ENCODE measurements around the gene FREM1. TPM values are rescaled to one million over a fixed set of nuclear protein-coding genes. Genes with fewer than 3 reads are reported as not detected.

The FREM1 gene
- total RNA-seq, 1 donor from 2014 or later = not detected

DNA sequence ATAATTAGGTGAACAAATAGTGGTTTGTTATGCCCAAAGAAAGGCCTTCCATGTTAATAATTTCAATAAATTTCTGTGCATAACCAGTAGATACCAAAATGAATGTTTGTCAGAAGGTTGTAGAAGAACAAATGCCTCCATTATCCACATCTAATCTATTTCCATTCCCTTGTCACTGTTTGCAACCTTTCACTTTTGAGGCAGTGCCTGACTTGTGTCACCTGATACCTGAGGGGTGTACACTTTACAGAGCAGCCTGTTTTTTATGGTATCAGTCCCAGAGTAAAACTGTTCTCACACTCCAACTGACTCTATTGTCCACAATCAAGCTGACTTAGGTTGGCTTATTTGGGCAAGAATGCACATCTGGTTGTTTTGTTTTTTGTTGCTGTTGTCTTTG is 40.1 kb downstream of the FREM1 start:
- Mint-ChIP-seq H3K4me1 (no peaks in the 10 kb centered on the region), H3K9me3 (no peaks in the 10 kb centered on the region), H3K27ac (no peak overlapping the region), H3K27me3 (no peaks in the 10 kb centered on the region), H3K36me3 (ENCODE audit: low read depth) (no peaks in the 10 kb centered on the region), H3K4me3 (no peak overlapping the region)
- DNase-seq = no peak
- ChIA-PET CTCF (no interaction called here), POLR2A (no interaction called here)
- intact Hi-C loops (cut with micrococcal nuclease) = no loop called here
- TF ChIP-seq, protein P1, sequence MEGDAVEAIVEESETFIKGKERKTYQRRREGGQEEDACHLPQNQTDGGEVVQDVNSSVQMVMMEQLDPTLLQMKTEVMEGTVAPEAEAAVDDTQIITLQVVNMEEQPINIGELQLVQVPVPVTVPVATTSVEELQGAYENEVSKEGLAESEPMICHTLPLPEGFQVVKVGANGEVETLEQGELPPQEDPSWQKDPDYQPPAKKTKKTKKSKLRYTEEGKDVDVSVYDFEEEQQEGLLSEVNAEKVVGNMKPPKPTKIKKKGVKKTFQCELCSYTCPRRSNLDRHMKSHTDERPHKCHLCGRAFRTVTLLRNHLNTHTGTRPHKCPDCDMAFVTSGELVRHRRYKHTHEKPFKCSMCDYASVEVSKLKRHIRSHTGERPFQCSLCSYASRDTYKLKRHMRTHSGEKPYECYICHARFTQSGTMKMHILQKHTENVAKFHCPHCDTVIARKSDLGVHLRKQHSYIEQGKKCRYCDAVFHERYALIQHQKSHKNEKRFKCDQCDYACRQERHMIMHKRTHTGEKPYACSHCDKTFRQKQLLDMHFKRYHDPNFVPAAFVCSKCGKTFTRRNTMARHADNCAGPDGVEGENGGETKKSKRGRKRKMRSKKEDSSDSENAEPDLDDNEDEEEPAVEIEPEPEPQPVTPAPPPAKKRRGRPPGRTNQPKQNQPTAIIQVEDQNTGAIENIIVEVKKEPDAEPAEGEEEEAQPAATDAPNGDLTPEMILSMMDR (IDR thresholded peaks at IDR 0.05) = no peak
- no peak for ATAC-seq (ENCODE audit: low read depth)

GRCh38 chr9:14869671-14870070 is 40.6 kb downstream of the FREM1 start:
- CTCF ChIA-PET = no interaction called here
- TF ChIP-seq, protein P1 (IDR thresholded peaks at IDR 0.05) = no peak
- no peak for DNase-seq
- ATAC-seq (ENCODE audit: low read depth) = no peak
- H3K4me1 Mint-ChIP-seq = no peaks in the 10 kb centered on the region
- POLR2A ChIA-PET = no interaction called here
- H3K36me3 Mint-ChIP-seq (ENCODE audit: low read depth) = no peaks in the 10 kb centered on the region
- no peak overlapping the region for H3K4me3 Mint-ChIP-seq
- no peak overlapping the region for H3K27ac Mint-ChIP-seq
- H3K9me3 Mint-ChIP-seq = no peaks in the 10 kb centered on the region
- H3K27me3 Mint-ChIP-seq = no peaks in the 10 kb centered on the region
- intact Hi-C loops (cut with micrococcal nuclease) = no loop called here

DNA sequence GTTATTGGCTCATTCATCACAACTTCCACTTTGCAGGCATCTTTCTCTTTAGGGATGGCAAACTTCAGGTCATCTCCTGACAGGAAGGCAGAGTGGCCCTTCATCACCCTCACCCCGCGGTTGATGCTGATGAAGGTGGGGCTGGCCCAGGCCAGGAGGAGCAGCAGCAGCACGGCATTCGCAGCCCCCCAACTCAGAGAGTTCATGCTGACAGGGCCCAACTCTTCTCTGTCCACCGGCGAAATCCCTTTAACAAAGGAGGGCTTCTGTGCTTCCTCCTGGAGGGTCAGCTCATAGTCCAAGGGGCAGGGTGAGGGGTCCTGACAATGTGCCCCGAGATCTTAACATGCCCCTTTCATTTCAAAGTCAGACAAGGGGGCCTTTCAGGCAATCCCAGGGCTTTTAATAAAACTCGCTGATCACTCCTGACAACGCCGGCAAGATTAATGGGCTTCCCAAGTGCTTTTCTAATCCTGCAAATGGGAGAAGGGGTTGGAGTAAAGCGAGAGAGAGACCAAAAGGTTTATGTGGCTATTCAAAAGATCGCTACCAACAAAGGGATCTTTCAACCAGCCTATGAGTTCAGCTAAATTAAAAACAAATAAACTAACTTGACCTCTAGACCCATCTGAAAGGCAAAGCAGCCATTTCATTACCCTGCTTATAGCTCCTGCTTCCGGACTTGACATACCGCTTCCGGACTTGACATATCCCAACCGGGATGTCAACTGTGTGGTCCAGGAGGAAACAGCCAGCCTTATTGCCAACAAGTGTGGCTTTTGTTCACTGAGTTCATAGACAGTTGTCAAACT is 41.2 kb downstream of the FREM1 start:
- Mint-ChIP-seq H3K27ac (no peak overlapping the region), H3K9me3 (no peaks in the 10 kb centered on the region), H3K4me3 (no peak overlapping the region), H3K4me1 (no peaks in the 10 kb centered on the region), H3K27me3 (no peaks in the 10 kb centered on the region), H3K36me3 (ENCODE audit: low read depth) (no peaks in the 10 kb centered on the region)
- DNase-seq (no peak), ATAC-seq (ENCODE audit: low read depth) (no peak)
- ChIA-PET POLR2A (no interaction called here), CTCF (no interaction called here)
- TF ChIP-seq, protein P1 (IDR thresholded peaks at IDR 0.05) = no peak
- intact Hi-C loops (cut with micrococcal nuclease) = no loop called here

DNA sequence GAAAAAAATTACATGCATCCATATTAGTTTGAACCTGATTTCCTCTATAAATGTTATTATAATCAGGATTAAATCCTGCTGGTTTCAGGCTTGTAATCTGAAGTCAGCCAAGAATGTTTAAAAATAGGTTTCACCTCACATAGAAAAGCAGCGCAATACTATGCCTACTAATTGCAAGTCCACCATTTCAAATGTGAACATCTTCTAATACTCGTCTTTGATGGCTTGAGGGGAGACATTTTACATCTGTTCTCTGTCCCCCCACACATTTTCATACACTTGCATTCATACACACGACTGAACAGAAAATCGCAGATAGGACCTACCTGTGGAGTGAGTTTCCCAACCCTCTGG is 41.8 kb downstream of the FREM1 start:
- ChIA-PET POLR2A (no interaction called here), CTCF (no interaction called here)
- ATAC-seq (ENCODE audit: low read depth) = no peak

DNA sequence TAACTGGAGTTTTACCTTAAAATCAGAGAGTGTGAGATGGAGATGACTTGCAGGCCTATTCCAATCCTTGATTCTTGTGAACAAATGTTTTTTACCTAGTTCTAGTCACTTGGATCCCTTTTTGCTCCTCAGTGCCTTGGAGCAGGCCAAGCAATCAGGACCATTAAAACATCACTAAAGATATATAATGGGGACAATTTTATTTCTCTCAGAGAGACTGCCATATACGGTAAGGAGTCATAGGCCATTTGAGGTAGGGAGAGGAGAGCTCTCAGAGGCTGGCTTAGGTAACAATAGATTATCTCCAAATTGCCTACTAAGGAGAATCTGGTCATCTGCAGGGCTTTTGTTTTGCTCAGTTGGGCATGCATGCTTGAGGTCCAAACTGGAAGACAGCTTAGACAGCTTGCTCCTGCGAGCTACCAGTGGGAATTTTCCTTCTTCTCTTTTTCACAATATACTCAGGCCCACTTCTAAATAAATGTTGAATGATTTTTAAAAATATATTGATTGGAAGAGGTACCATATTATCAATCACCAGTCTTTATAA is 44.0 kb downstream of the FREM1 start:
- Mint-ChIP-seq H3K36me3 (ENCODE audit: low read depth) (no peaks in the 10 kb centered on the region), H3K27me3 (no peaks in the 10 kb centered on the region), H3K4me3 (no peak overlapping the region), H3K27ac (no peak overlapping the region), H3K9me3 (no peaks in the 10 kb centered on the region), H3K4me1 (no peaks in the 10 kb centered on the region)
- intact Hi-C loops (cut with micrococcal nuclease) = no loop called here
- DNase-seq (no peak), ATAC-seq (ENCODE audit: low read depth) (no peak)
- POLR2A ChIA-PET = no interaction called here
- TF ChIP-seq, protein P1 (IDR thresholded peaks at IDR 0.05) = no peak
- CTCF ChIA-PET = no interaction called here

More for the DNA sequence above, 41.8 kb downstream of the FREM1 start:
- TF ChIP-seq, protein P1 (IDR thresholded peaks at IDR 0.05) = no peak
- Mint-ChIP-seq H3K4me1 (no peaks in the 10 kb centered on the region), H3K9me3 (no peaks in the 10 kb centered on the region), H3K4me3 (no peak overlapping the region), H3K27me3 (no peaks in the 10 kb centered on the region), H3K27ac (no peak overlapping the region), H3K36me3 (ENCODE audit: low read depth) (no peaks in the 10 kb centered on the region)
- DNase-seq = no peak
- intact Hi-C loops (cut with micrococcal nuclease) = no loop called here

Data from activated B cell treated with CpG ODN at 0.5 μM for 24 hours (primary cell).